ENCODE results near the gene CFAP46. TPM values are rescaled to one million over a fixed set of nuclear protein-coding genes. Genes with fewer than 3 reads are reported as not detected.

CFAP46 gene
- polyA plus RNA-seq, 1 of the 3 experiments (the other 2 are of a cell fraction): 3.9 TPM

DNA sequence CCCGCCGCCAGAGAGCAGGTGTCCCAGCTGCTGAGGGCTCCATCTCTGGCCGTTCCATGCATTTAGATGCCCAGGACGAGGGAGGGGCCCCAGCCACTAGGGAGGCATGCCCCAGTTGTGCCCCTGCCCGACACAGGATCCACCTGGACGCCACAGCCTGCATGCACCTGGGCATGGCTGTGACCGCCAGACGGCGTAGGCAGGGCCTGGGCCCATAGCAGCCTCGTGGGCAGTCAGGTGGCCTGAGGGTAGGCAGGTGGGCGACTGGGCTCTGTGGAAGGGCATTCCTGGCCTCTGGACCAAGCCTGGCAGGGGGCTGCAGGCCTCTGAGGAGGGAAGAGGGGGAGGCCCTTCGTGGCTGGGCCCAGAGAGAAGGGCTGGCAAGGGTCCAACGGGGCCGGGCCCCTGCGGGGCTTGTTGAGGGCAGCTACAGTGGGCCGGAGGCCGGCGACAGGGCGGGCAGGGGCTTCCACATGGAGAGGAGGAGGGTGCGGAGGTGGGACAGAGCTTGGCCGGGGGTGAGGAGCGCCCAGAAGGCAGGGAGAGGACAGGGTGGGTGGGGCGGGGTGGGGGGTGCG, 80.4 kb downstream of the CFAP46 start:
- no peak overlapping the region for H2AFZ ChIP-seq (ENCODE audit: low read depth)
- TF ChIP-seq EZH2phosphoT487 (IDR thresholded peaks at IDR 0.05; ENCODE audit: borderline replicate concordance, low read depth): no peak
- TF ChIP-seq EP300 (IDR thresholded peaks at IDR 0.05; ENCODE audit: borderline replicate concordance in 1 of 2, low read depth in 1 of 2, low read length in 1 of 2): no peak
- TF ChIP-seq FOXJ3 (CRISPR knock-in tag; IDR thresholded peaks at IDR 0.05): no peak
- no peak for TF ChIP-seq ELF1 (IDR thresholded peaks at IDR 0.05)
- no peak for TF ChIP-seq NFIC (IDR thresholded peaks at IDR 0.05; ENCODE audit: borderline replicate concordance)
- TF ChIP-seq JUND (IDR thresholded peaks at IDR 0.05): no peak
- TF ChIP-seq, protein P1, sequence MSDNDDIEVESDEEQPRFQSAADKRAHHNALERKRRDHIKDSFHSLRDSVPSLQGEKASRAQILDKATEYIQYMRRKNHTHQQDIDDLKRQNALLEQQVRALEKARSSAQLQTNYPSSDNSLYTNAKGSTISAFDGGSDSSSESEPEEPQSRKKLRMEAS (IDR thresholded peaks at IDR 0.05; ENCODE audit: low read depth): no peak
- TF ChIP-seq, protein P2, sequence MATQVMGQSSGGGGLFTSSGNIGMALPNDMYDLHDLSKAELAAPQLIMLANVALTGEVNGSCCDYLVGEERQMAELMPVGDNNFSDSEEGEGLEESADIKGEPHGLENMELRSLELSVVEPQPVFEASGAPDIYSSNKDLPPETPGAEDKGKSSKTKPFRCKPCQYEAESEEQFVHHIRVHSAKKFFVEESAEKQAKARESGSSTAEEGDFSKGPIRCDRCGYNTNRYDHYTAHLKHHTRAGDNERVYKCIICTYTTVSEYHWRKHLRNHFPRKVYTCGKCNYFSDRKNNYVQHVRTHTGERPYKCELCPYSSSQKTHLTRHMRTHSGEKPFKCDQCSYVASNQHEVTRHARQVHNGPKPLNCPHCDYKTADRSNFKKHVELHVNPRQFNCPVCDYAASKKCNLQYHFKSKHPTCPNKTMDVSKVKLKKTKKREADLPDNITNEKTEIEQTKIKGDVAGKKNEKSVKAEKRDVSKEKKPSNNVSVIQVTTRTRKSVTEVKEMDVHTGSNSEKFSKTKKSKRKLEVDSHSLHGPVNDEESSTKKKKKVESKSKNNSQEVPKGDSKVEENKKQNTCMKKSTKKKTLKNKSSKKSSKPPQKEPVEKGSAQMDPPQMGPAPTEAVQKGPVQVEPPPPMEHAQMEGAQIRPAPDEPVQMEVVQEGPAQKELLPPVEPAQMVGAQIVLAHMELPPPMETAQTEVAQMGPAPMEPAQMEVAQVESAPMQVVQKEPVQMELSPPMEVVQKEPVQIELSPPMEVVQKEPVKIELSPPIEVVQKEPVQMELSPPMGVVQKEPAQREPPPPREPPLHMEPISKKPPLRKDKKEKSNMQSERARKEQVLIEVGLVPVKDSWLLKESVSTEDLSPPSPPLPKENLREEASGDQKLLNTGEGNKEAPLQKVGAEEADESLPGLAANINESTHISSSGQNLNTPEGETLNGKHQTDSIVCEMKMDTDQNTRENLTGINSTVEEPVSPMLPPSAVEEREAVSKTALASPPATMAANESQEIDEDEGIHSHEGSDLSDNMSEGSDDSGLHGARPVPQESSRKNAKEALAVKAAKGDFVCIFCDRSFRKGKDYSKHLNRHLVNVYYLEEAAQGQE (IDR thresholded peaks at IDR 0.05; ENCODE audit: low read depth, low read length): no peak
- no peak for TF ChIP-seq FOSL2 (IDR thresholded peaks at IDR 0.05; ENCODE audit: borderline replicate concordance, low read depth)
- no peak for TF ChIP-seq RCOR1 (IDR thresholded peaks at IDR 0.05; ENCODE audit: low read length)
- TF ChIP-seq, protein P3, sequence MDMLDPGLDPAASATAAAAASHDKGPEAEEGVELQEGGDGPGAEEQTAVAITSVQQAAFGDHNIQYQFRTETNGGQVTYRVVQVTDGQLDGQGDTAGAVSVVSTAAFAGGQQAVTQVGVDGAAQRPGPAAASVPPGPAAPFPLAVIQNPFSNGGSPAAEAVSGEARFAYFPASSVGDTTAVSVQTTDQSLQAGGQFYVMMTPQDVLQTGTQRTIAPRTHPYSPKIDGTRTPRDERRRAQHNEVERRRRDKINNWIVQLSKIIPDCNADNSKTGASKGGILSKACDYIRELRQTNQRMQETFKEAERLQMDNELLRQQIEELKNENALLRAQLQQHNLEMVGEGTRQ (IDR thresholded peaks at IDR 0.05; ENCODE audit: borderline replicate concordance, low read depth, low read length): no peak
- TF ChIP-seq FOXM1 (IDR thresholded peaks at IDR 0.05; ENCODE audit: low read depth): no peak
- no peak for TF ChIP-seq GATA2 (CRISPR knock-in tag; IDR thresholded peaks at IDR 0.05)
- TF ChIP-seq POLR2AphosphoS5 (IDR thresholded peaks at IDR 0.05; ENCODE audit: low read depth, low read length): no peak
- TF ChIP-seq SMC3 (IDR thresholded peaks at IDR 0.05; ENCODE audit: low read depth, low read length): no peak
- TF ChIP-seq, protein P4, sequence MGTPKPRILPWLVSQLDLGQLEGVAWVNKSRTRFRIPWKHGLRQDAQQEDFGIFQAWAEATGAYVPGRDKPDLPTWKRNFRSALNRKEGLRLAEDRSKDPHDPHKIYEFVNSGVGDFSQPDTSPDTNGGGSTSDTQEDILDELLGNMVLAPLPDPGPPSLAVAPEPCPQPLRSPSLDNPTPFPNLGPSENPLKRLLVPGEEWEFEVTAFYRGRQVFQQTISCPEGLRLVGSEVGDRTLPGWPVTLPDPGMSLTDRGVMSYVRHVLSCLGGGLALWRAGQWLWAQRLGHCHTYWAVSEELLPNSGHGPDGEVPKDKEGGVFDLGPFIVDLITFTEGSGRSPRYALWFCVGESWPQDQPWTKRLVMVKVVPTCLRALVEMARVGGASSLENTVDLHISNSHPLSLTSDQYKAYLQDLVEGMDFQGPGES (IDR thresholded peaks at IDR 0.05; ENCODE audit: low read depth, low read length): no peak
- TF ChIP-seq CHD2 (IDR thresholded peaks at IDR 0.05; ENCODE audit: low read length, partially characterized antibody): no peak
- TF ChIP-seq NRF1 (IDR thresholded peaks at IDR 0.05; ENCODE audit: low read depth, low read length): no peak
- no peak for TF ChIP-seq SIN3A (IDR thresholded peaks at IDR 0.05; ENCODE audit: borderline replicate concordance, low read depth, low read length)
- H3K4me1 ChIP-seq (ENCODE audit: control insufficient read depth in 1 of 2, insufficient read depth in 2 of 2, low read depth in 1 of 2, low read length in 1 of 2): no peaks in the 10 kb centered on the region
- no peaks in the 10 kb centered on the region for H3K9me3 ChIP-seq
- no peaks in the 10 kb centered on the region for H3K9me2 ChIP-seq
- no peaks in the 10 kb centered on the region for H3K36me3 ChIP-seq (replicated peaks in 1 of 2; ENCODE audit: control insufficient read depth in 1 of 2, insufficient read depth in 2 of 2, low read length in 1 of 2)
- H4K20me1 ChIP-seq (ENCODE audit: insufficient read depth): no peaks in the 10 kb centered on the region
- no peak overlapping the region for H3K9ac ChIP-seq
- H3K79me2 ChIP-seq (ENCODE audit: insufficient read depth): no peaks in the 10 kb centered on the region
- WGBS (ENCODE audit: low lambda C conversion rate): 41% methylated on average over 16 of the region's 24 CpGs
- no peak overlapping the region for H3K4me3 ChIP-seq (ENCODE audit: low read depth in 2 of 2, low read length in 1 of 2)
- CTCF ChIA-PET: interaction anchor here (1.4 kb wide), 1 partner anchor 207 kb away, joined by 4 read pairs; no protein-coding TSS in a partner anchor
- no peak for DNase-seq
- no peak overlapping the region for H3K4me2 ChIP-seq
- H3K27me3 ChIP-seq (ENCODE audit: insufficient read depth): no peaks in the 10 kb centered on the region
- H3K27ac ChIP-seq (ENCODE audit: low read depth in 2 of 2, low read length in 1 of 2): no peak overlapping the region
- POLR2A ChIA-PET: no interaction called here
- no peaks in the 10 kb centered on the region for H3F3A ChIP-seq (replicated peaks; ENCODE audit: insufficient read depth)
